ENCODE measurements around the gene CBX7.
"Not testable (repeated sequence)": the region's sequence is repeated elsewhere in the genome, so short reads cannot be mapped to it uniquely, and the experiment has no call there.

CBX7 gene

DNA sequence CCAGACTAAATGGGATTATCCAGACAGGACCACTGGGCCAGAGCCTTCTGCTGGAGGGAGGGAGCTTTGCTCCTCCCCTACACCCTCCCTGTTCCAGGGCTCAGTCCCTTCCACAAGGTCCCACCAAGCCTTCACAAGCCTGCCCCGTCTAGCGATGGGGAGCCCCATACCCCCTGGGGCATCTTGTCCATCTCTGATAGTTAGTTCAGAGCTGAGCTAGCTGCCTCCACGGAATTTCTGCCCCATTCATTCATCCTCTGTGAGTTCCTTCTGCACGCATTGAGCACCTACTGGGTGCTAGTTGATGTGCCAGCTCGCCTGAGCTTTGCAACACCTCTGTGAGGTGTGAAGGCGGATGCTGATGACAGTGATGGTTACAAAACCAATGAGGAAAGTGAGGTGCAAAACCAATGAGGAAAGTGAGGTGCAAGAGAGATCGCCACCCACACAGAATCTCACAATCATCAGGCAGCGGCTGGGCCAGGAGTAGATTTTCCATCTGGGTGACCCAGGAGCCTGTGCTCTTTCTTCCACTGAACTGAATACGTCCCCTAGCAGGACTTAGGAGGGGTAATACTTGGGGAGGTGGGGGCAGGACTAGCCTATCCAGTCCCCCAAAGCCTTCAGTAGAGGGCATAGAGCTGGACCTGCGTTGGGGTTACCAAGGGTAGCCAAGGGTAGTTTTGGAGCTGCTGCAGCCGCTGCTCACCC is 21.5 kb upstream of the CBX7 start:
- DNase-seq, result peak; percentile 30

DNA sequence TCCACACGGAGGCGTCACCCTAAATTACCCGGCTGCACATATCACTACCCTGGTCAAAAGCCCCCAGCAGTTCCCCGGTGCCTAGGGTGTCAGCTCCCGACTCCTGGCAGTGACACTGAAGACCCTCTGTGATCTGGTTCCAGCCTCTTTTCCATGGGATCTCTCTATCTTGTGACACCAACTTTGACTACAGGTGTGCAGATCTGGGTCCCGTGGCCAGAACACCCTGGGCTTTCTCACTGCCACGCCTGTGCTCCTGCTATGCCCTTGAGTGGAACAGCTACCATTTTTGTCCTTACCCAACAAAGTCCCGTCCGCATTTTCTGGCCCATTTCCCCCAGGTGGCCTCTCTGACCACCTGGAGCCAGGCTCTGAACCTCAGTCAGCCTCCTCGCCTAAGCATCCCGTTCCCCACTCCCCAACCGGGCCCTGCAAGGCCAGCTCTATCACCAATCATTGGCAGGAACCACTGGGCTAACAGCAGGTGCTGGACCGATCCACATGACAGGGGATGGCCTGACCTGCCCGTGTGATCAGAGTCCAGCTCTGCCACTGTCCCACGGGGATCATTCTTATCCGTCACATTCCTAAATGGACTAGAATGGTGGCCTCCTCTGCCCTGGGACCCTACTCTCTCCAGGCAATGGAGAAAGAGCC is 20.7 kb upstream of the CBX7 start:
- DNase-seq, result no peak

DNA sequence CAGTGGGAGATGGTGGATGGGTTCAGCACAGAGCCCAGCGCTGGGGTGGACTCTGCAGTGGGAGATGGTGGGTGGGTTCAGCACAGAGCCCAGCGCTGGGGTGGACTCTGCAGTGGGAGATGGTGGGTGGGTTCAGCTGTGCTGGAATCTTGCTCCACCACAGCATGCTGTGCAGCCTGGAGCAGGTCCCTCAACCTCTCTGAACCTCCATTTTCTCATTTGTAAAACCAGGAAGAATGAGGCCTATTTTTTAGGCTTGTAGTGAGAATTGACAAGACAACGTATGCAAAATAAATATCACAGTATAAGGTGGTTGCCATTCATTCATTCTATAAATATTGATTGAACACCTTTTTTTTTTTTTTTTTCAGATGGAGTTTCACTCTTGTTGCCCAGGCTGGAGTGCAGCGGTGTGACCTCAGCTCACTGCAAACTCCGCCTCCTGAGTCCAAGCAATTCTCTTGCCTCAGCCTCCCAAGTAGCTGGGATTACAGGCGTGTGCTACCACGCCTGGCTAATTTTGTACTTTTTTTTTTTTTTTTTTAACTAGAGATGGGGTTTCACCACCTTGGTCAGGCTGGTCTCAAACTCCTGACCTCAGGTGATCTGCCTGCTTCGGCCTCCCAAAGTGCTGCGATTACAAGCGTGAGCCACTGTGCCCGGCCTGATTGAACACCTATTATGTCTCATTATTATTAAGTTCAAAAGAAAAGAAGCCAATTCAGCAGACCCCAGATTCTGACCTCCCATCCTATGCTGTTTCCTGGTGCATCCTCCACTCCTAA is 20.0 kb upstream of the CBX7 start:
- DNase-seq, result not testable (repeated sequence)

DNA sequence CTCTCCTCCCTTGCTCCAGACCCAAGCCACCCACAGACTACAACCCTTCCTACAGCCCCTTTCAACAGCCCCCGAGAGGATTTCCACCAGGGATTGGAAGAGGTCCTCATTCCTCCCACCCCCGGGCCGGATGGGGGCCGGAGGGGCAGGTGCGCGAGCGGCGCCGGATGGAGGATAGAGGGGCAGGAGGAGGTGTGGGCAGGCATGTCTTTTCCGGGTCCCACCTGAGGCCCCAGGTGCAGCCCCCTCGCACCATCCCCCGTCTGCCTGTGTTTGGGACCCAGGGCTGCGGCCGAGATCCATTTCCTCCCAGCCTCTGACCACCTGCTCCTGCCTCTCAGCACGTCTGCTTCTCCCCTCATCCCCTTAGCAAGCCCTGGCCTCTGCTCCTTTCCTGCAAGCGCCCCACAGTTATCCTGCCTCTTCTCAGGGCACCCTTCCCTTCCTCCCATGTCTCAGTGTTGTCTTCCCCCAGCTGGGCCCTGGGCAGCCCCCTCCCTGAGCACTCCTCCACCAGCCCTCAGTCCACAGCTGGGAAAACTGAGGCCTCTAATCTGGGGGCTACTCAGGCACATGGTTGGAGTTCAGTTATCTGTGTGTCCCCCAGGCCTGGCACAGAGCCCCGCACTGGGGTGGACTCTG is 19.3 kb upstream of the CBX7 start:
- DNase-seq, result no peak

DNA sequence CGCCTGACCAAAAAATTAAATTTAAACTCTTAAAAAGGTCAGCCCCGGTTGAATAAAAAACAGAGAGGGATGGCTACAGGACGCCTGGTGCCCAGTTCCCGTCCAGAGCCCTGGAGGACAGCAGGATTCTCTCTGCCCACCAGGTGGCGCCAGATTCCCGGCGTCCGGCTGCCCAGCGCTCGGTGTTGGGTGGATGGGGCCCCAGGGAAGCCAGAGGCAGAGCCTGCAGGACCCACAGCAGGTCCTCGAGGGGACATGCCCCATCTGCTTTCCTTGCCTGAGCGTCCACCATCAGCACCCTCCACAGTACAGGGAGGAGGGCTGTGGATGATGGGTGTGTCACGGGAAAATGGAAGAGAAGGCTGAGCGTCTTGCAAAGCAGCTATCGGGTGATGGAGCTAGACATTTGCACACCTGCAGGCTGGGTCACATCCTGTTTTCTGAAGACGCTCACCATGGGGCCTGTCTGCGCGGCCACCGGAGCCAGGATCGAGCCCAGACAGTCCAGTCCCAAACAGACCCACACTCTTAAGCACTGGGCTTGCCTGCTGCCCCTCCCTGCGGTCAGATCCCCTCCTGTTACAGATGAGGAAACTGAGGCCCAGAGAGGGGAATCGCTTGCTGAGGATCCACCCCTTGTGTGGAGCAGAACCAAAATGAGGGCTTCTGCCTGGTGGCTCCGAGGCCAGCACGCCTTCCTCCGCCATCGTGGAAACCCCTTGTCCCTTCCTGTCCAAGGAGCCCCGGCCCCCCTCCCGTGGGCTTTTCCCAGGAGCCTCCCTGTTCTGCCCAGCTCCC is 18.5 kb upstream of the CBX7 start:
- peak; percentile 78 for DNase-seq

DNA sequence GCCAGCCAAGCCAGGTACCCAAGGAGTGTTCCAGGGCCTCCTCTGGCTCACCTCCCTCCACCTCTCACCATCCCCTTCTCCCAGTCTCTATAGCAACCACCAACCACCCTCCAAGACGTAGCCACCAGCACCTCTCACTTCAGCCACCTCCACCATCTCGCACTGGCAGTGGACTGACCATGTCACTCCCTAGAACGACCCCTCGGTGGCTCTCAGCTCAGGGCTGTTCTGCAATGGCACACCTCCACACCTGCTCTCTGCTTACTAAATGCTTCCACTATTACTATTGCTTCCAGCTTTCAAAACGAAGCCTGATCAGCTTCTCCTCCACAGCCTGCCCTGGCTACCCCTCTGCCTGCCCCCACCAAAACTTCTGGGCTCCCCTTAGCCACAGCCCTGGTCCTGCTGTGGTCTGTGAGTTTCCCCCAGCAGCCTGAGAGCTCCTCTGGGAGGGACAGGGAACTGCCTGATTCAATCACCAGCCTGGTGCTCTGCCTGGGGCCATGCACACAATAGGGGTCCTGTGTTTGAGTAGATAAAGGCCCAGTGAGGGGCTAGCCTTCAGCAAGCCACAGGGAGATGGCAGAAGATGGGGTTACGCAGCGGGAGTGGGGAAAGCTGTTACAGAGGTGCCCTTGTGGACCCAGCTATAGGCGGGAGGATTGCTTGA is 17.5 kb upstream of the CBX7 start:
- DNase-seq, result no peak

DNA sequence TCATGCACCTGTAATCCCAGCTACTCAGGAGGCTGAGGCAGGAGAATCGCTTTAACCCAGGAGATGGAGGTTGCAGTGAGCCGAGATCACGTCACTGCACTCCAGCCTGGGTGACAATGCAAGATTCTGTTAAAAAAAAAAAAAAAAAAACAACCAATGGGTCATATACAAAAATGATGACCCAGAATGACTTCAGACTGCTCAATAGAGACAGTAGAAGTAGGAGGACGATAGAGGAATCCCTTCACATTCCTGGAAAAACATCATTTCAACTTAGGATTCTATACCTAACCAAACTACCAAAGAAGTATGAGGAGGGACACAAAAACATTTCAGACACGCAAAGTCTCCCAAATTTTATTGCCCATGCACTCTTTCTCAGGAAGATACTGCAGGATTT is 14.1 kb upstream of the CBX7 start:
- DNase-seq, result no peak

DNA sequence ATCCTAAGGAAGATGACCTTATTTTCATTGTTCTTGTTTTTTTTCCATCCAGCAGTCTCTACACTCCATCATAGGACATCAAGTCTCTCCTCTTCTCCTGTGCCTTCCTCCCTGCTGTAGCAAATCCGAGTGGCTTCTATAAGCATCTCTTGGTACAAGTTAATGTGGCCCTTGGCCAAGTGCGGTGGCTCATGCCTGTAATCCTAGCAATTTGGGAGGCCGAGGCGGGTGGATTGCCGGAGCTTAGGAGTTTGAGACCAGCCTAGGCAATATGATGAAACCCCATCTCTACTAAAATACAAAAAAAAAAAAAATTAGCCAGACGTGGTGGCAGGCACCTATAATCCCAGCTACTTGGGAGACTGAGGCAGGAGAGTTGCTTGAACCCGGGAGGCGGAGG is 3.6 kb upstream of the CBX7 start:
- DNase-seq, result not testable (repeated sequence)

DNA sequence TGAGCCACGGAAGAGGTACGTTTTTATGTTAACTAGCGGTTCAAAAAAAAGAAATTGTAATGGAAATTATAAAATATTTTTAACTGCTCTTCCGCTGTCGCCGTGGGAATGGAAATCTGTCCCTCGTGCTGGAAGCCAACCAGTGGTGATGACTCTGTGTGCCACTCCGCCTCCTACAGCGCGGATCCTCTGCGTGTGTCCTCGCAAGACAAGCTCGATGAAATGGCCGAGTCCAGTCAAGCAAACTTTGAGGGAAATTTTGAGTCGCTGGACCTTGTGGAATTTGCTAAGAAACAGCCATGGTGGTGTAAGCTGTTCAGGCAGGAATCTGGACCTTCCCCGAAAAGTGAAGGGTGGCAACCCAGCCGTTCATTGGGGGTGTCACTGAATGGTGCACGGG is 2.9 kb upstream of the CBX7 start:
- no peak for DNase-seq

DNA sequence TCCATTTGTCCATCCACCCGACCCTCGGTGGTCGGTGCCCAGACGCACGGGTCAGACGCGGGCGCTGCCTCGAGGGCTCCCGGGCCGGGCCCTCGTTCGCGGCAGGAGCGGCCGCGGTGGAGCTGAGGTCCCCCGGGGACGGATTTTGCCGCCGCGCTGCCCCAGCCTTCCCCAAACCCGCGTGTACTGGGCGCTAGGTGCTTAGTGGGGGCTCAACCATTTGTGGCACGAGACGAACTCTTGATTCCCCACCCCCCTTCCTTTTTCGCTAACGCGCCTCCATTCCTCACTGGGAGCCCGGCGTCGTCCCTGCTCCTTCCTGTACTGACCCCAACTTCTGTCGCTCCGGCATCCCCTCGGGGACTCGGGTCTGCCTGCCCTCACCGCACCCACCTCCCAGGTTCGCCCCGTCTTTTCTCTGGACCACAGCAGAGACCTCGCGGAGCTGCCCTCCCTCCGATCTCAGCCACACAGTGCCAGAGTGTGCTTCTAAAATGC is 789 bp upstream of the CBX7 start:
- DNase-seq, result no peak

DNA sequence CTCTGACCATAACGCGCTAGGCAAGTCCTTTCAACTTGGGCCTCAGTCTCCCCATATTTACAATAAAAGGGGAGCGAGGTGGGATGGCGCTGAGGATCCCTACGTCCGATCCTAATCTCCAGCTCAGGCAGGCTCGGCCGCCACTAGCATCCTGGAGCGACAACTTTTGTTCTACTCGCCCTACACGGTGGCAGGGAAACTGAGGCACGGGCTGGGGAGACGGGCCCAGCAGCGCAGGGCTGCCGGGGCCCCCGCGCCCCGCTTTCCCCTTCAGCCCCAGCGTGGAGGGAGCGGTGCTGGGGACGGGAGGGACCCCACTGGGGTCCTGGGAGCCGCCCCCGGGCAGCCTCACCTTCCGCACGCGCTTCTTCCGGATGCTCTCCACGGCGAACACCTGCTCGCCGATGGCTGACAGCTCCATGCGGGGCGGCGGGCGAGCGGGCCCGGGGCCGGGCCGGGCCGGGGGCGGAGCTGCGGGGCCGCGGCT is 413 bp downstream of the CBX7 start:
- no peak for DNase-seq

DNA sequence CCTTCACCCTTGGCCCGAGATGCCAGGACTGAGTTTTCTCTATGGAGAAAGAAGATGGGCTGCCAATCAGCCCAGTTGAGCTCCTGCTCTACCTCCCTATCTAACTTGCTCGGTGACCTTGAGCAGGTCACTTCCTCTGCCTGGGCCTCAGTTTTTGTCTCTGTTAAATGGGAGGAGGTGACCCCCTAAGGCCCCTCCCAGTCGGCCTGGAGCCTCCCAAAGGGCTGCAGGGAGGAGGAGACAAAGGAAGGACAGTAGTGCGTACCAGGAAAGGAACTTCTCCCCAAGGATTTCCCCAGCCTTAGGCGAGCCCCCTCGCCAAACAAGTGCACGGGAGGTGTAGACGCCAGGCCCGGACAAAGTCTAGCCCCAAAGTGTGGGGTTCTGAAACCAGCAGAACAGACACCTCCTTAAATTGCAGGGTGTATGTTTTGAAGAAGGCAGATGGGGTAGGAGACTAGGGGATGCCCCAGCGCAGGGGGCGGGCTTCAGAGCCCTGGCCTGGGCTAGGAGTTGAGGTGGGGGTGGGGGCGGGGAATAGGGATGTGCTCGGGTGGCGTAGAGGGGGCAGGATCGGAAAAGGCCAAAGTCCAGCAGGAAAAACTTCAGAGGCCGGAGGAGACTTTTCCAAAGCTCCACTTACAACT is 1.0 kb downstream of the CBX7 start:
- DNase-seq, result peak; percentile 16

DNA sequence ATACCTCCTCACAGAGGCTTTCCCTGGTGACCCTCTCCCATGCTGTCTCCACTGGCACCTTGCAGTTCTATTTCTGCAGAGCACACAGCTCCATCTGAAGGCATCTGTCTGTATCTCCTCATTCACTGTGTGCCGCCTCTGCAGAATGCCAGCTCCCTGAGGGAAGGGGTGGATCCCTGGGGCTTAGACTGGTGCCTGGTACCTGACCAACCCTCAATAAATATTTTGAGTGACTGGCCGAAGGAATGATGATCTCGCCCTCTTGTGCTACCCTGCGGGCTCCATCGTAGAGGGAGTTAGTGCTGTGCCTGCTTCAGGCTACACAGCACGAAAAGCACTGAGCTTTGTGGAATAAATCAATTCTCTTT is 1.6 kb downstream of the CBX7 start:
- no peak for DNase-seq

DNA sequence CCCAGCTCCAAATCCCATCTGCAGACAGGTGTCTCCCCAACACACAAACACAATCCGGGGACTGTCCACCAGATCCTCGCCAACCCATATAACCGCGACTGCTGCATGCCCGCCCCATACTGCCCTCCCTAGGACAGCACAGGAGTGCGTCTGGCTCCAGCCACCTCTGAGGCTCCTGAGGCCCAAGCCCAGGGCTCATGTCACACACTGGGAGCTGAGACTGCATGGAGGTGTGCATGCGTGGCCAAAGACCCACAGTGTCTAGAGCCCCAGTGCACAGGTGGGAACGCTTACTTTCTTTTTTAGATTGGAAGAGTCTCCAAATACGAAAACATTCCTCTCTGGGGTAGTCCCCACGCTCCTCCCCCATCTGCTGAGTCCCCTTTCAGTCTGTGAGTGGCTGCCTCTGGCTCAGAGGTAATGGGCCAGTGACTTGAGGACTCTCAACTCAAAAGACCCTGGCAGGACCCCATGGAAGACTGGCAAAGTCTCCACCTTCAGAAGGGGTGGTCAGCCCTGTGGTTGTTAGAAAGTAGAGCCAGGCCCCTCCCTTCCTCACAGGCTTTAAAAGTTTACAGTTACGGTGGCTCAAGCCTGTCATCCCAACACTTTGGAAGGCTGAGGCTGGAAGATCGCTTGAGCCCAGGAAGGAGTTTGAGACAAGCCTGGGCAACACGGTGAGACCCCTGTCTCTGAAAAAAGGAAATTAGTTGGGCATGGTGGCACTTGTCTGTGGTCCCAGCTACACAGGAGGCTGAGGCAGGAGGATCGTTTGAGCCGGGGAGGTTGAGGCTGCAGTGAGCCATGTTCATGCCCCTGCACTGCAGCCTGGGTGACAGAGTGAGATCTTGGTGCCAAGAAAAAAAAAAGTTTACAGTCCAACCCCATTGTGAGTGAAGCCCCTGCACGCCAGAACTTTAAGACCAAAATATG is 2.3 kb downstream of the CBX7 start:
- no peak for DNase-seq

DNA sequence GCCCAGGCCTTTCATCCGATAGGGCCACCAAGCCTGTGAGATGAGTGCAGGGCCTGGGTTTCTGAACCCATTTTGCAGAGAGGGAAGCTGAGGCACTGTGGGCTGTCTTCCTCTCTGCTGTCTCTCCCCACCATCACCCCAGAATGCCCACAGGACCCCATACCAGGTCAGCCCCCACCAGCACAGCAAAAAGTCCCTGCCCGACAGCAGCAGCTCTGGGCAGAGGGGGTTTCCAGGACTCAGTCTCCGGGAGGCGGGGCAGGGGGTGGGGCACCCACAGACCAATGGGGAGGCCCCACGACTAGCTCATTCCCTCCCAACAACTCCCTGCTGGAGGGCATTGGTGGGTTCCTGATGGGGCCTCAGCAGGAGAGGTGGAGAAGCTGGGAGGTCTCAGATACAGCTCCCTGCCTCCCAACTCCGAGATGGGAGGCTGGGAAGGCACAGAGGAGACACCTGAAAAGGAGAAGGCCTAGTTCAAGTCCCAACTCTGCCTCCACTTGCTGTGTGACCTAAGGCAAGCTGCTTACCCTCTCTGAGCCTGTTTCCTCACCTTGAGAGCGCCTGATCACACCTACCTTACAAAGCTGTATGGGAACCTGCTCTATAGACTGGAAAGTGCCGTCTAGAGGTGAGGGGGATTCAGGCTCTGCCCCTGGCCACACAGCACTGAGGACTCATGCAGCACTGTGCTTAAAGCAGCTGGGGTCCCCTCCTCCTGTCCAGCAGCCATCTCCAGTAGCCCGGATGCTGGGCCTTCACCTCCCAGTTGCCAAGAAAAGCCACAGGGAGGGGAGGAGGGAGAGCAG is 3.5 kb downstream of the CBX7 start:
- peak; percentile 69 for DNase-seq

DNA sequence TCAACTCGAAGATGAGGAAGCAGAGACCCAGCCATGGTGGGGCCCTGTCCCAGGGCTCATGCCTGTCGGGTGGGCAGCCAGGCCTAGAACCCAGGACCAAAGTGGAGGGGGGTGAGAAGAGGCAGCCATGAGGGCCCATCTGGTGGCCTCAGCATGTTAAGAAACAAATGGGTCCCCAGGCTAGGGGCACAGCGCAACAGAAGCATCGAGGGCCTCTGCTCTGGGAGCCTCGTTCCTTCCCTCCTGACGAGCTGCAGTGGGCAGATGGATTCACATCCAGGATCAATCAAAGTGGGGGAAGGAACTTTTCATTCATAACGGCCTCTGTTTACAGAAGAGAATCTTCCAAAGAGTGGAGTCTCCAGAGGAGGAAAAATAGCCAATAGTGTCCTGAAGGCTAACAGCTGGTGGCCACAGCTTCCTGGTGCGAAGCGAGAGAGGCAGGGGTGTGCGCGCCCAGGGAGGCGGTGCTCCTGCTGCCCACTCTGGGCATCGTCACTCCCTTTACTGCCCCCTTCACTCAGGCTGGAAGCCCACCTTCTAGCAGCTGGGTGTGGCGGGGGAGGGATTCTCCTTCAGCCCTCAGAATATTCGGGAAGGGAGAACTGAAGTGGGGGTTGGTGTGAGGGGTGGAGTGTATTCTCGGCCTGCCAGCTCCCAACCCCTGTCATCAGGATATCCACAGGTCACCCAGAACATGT is 4.3 kb downstream of the CBX7 start:
- DNase-seq, result no peak

DNA sequence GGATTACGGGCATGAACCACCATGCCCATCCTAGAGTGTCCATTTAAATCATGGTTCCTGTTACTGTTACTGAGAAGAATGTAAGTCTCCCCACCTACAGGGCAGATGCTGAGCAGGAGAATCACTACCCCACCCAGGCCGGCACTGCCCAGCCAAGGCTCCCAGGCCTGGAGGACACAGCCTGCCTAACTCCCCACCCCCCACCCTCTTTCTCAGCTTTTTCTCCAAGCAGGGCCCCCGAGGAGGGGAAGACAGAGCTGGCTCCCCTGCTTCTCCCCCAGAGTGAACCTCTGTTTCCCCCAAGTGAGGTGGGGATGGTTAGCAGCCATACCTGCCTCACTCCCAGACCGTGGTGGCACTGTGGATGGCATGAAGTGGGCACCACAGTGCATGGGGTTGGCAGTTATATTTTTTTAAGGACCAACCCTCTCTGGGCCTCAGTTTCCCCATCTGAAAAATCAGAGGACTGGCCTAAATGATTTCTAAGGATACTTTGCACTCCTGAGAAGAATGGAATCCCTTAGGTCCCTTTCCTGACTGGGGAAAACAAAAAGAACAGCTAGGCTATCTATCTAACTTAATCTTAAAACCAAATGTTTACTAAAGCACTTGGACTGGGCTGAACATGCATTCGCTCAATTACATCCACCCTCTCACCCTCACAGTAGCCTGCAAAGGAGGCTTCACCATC is 5.0 kb downstream of the CBX7 start:
- no peak for DNase-seq

All from effector CD4-positive, alpha-beta T cell (primary cell).